ENCODE measurements around the gene RECQL. TPM values are rescaled to one million over a fixed set of nuclear protein-coding genes. Genes with fewer than 3 reads are reported as not detected.
"Not testable (repeated sequence)": the region's sequence is repeated elsewhere in the genome, so short reads cannot be mapped to it uniquely, and the experiment has no call there.

Gene RECQL
- total RNA-seq, 1 donor, result 11.6 TPM

GRCh38 chr12:21429994-21430393 is 71.4 kb downstream of the RECQL start:
- DNase-seq (ENCODE audit: low read depth in 2 of 3, low spot score in 2 of 3), result no peak

GRCh38 chr12:21428241-21428640 is 73.2 kb downstream of the RECQL start:
- no peak for DNase-seq (ENCODE audit: low read depth in 2 of 3, low spot score in 2 of 3)

GRCh38 chr12:21419009-21419699 is 82.3 kb downstream of the RECQL start:
- not testable (repeated sequence) for DNase-seq (ENCODE audit: low read depth in 2 of 3, low spot score in 2 of 3)

Other genes with a start within 250 kb of the RECQL start
- under 0.01 TPM for gene SLCO1A2, start 166.7 kb downstream of the RECQL start, total RNA-seq
- gene IAPP, start 128.7 kb downstream of the RECQL start, total RNA-seq, result not detected
- 5.7 TPM for gene PYROXD1, start 64.0 kb downstream of the RECQL start, total RNA-seq
- gene GOLT1B, start 154 bp upstream of the RECQL start, total RNA-seq, result 4.6 TPM
- gene SPX, start 24.7 kb upstream of the RECQL start, total RNA-seq, result under 0.01 TPM
- not detected for gene GYS2, start 103.2 kb upstream of the RECQL start, total RNA-seq
- gene LDHB, start 156.2 kb upstream of the RECQL start, total RNA-seq, result 400 TPM